ENCODE results near the gene ZNF586. TPM values are rescaled to one million over a fixed set of nuclear protein-coding genes. Genes with fewer than 3 reads are reported as not detected.

The ZNF586 gene
- total and polyA plus RNA-seq, 10 of the 15 experiments (the other 5 are each of a cell fraction or from before 2014, with no cell fraction given), result 3.9 to 24.2 (median 15.0) TPM

DNA sequence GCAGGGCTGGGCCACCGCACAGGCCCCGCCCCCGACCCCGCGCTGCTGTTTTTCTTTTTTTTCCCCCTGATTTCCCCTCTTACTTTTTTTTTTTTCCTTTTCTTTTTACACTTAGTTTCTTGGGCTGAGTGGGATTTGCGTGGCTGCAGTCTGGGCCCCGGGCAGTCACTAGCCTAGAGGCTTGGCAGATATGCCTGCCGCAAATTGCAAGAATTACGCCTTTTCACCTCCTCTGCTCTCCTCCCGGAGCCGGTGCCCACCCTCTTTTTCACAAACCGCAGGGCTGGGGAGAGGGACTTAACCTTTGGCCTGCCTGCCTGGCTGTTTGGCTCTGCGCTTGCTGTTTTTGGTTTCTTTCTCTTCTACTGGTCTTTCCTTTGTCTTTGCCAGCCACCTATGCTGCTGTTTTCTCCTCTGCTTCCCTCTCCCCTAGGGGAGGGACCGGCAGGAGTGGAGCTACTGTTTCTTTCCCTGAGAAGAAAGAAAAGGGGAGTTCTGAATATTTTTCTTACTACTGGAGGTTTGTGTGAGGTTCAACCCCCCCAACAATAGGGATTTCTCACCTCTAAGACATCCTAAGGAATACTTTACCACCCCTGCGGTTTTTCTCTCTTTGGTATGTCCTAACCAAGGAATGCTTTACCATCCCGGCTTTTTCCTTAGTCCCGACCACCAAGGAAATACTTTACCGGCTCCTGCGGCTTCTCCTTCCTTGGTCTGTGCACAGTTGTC is 34.3 kb downstream of the ZNF586 start (continued):
- no peak for TF ChIP-seq ESRRA (IDR thresholded peaks at IDR 0.05; ENCODE audit: low read length)
- no peak for TF ChIP-seq SMC3 (IDR thresholded peaks at IDR 0.05; ENCODE audit: borderline replicate concordance, low read length)
- TF ChIP-seq MYB (IDR thresholded peaks at IDR 0.05; ENCODE audit: borderline replicate concordance, low read depth, low read length), result no peak
- TF ChIP-seq NR2F1 (conservative IDR thresholded peaks at IDR 0.05), result peak; percentile 72
- no peak for TF ChIP-seq SUZ12 (IDR thresholded peaks at IDR 0.05; ENCODE audit: unreplicated experiment)
- no peak for TF ChIP-seq PAX5 (IDR thresholded peaks at IDR 0.05; ENCODE audit: borderline replicate concordance, low read depth, low read length)
- no peak for TF ChIP-seq RAD51 (IDR thresholded peaks at IDR 0.05)
- TF ChIP-seq BHLHE40 (IDR thresholded peaks at IDR 0.05; ENCODE audit: borderline replicate concordance in 1 of 2, low read depth in 2 of 2, low read length in 1 of 2), result no peak
- no peak for TF ChIP-seq HDAC2 (IDR thresholded peaks at IDR 0.05)
- no peak for TF ChIP-seq CREM (IDR thresholded peaks at IDR 0.05; ENCODE audit: low read depth)
- TF ChIP-seq NFYA (IDR thresholded peaks at IDR 0.05; ENCODE audit: borderline replicate concordance, low read depth, low read length), result no peak
- TF ChIP-seq, protein P1, sequence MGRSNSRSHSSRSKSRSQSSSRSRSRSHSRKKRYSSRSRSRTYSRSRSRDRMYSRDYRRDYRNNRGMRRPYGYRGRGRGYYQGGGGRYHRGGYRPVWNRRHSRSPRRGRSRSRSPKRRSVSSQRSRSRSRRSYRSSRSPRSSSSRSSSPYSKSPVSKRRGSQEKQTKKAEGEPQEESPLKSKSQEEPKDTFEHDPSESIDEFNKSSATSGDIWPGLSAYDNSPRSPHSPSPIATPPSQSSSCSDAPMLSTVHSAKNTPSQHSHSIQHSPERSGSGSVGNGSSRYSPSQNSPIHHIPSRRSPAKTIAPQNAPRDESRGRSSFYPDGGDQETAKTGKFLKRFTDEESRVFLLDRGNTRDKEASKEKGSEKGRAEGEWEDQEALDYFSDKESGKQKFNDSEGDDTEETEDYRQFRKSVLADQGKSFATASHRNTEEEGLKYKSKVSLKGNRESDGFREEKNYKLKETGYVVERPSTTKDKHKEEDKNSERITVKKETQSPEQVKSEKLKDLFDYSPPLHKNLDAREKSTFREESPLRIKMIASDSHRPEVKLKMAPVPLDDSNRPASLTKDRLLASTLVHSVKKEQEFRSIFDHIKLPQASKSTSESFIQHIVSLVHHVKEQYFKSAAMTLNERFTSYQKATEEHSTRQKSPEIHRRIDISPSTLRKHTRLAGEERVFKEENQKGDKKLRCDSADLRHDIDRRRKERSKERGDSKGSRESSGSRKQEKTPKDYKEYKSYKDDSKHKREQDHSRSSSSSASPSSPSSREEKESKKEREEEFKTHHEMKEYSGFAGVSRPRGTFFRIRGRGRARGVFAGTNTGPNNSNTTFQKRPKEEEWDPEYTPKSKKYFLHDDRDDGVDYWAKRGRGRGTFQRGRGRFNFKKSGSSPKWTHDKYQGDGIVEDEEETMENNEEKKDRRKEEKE (IDR thresholded peaks at IDR 0.05), result no peak
- TF ChIP-seq SP1 (IDR thresholded peaks at IDR 0.05; ENCODE audit: low read depth, low read length), result no peak
- TF ChIP-seq SIX5 (IDR thresholded peaks at IDR 0.05; ENCODE audit: low read depth, low read length, severe bottlenecking), result no peak
- no peak for TF ChIP-seq POLR2A (IDR thresholded peaks at IDR 0.05; ENCODE audit: low read depth, low read length)
- TF ChIP-seq, protein P2, sequence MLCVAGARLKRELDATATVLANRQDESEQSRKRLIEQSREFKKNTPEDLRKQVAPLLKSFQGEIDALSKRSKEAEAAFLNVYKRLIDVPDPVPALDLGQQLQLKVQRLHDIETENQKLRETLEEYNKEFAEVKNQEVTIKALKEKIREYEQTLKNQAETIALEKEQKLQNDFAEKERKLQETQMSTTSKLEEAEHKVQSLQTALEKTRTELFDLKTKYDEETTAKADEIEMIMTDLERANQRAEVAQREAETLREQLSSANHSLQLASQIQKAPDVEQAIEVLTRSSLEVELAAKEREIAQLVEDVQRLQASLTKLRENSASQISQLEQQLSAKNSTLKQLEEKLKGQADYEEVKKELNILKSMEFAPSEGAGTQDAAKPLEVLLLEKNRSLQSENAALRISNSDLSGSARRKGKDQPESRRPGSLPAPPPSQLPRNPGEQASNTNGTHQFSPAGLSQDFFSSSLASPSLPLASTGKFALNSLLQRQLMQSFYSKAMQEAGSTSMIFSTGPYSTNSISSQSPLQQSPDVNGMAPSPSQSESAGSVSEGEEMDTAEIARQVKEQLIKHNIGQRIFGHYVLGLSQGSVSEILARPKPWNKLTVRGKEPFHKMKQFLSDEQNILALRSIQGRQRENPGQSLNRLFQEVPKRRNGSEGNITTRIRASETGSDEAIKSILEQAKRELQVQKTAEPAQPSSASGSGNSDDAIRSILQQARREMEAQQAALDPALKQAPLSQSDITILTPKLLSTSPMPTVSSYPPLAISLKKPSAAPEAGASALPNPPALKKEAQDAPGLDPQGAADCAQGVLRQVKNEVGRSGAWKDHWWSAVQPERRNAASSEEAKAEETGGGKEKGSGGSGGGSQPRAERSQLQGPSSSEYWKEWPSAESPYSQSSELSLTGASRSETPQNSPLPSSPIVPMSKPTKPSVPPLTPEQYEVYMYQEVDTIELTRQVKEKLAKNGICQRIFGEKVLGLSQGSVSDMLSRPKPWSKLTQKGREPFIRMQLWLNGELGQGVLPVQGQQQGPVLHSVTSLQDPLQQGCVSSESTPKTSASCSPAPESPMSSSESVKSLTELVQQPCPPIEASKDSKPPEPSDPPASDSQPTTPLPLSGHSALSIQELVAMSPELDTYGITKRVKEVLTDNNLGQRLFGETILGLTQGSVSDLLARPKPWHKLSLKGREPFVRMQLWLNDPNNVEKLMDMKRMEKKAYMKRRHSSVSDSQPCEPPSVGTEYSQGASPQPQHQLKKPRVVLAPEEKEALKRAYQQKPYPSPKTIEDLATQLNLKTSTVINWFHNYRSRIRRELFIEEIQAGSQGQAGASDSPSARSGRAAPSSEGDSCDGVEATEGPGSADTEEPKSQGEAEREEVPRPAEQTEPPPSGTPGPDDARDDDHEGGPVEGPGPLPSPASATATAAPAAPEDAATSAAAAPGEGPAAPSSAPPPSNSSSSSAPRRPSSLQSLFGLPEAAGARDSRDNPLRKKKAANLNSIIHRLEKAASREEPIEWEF (IDR thresholded peaks at IDR 0.05; ENCODE audit: insufficient replicate concordance, low read depth, low read length), result no peak
- no peak for TF ChIP-seq NRF1 (conservative IDR thresholded peaks at IDR 0.05; ENCODE audit: low read depth, low read length)
- TF ChIP-seq RUNX3 (IDR thresholded peaks at IDR 0.05; ENCODE audit: low read length), result peak; percentile 56; the same call in 1 of the 2 replicates
- no peak for TF ChIP-seq FOXM1 (IDR thresholded peaks at IDR 0.05; ENCODE audit: low read depth, low read length)
- TF ChIP-seq TBL1XR1 (IDR thresholded peaks at IDR 0.05; ENCODE audit: low read depth, low read length), result no peak
